ENCODE results near the gene CEP85. TPM values are rescaled to one million over a fixed set of nuclear protein-coding genes. Genes with fewer than 3 reads are reported as not detected.
A peak's percentile ranks its signal among the peaks of the same experiment; 100 is the strongest.

CEP85 gene
- total RNA-seq, 1 experiment from 2014 or later, result 37.2 TPM

GRCh38 chr1:26234644-26235370 is 807 bp downstream of the CEP85 start:
- Histone ChIP-seq H3K27ac (ENCODE audit: low read depth, low read length) (peak overlapping the region; percentile 68), H4K20me1 (ENCODE audit: insufficient read depth) (no peaks in the 10 kb centered on the region), H3K9me3 (ENCODE audit: control insufficient read depth in 1 of 2, insufficient read depth in 1 of 2, low read depth in 1 of 2, low read length in 2 of 2) (no peaks in the 10 kb centered on the region), H2AFZ (ENCODE audit: low read depth, low read length, poor library complexity, severe bottlenecking) (no peak overlapping the region), H3K9me2 (ENCODE audit: insufficient read depth) (no peaks in the 10 kb centered on the region), H3K4me2 (ENCODE audit: low read length) (peak overlapping the region; percentile 86), H3K4me1 (ENCODE audit: control insufficient read depth in 1 of 2, insufficient read depth in 2 of 2, low read length in 2 of 2) (peaks cover 21 to 38% of the 10 kb centered on the region in 2 experiments), H3K79me2 (ENCODE audit: insufficient read depth, low read length) (peaks cover 57% of the 10 kb centered on the region), H3K4me3 (replicated peaks in 1 of 2; ENCODE audit: low read depth in 1 of 2, low read length in 2 of 2) (peak overlapping the region; percentile 98), H3K27me3 (ENCODE audit: insufficient read depth, low read length) (no peaks in the 10 kb centered on the region), H3K9ac (ENCODE audit: low read length) (peak overlapping the region; percentile 92), H3K36me3 (ENCODE audit: control insufficient read depth in 1 of 2, insufficient read depth in 2 of 2, low read length in 2 of 2) (peaks cover under 1 to 4% of the 10 kb centered on the region in 2 experiments; a peak in 2 of 4 replicates)
- ATAC-seq (no peak), DNase-seq (ENCODE audit: low read depth, low spot score) (no peak)
- ChIA-PET CTCF (interaction anchor here (0.6 to 3.5 kb wide), 27 partner anchors 10 to 198 kb away, joined by 3 to 29 read pairs (median 6); partner anchors contain the start of genes CATSPER4, CNKSR1 and ZNF593), RAD21 (ENCODE audit: low non-redundant PET in 1 of 2, low total read pairs in 2 of 2, uncharacterized antibody in 2 of 2, unreplicated experiment in 2 of 2) (interaction anchor here in 1 of 2 experiments (0.7 to 1.4 kb wide), 2 partner anchors 65 to 67 kb away, joined by 3 to 6 read pairs; partner anchors contain the start of gene ZNF593), POLR2A (interaction anchor here (0.8 to 1.3 kb wide), 4 partner anchors 14 to 920 kb away, joined by 4 to 7 read pairs (median 4); partner anchors contain the start of genes CNKSR1 and SLC9A1)
- TF ChIP-seq POLR2AphosphoS5 (IDR thresholded peaks at IDR 0.05; ENCODE audit: low read depth, low read length) (peak; percentile 45; the same call in 1 of the 2 replicates), MAX (IDR thresholded peaks at IDR 0.05) (peak; percentile 76), ELF1 (IDR thresholded peaks at IDR 0.05; ENCODE audit: borderline replicate concordance, low read depth) (no peak), CTCF (IDR thresholded peaks at IDR 0.05 in 2 of 3, conservative IDR thresholded peaks at IDR 0.05 in 1 of 3; ENCODE audit: borderline replicate concordance in 1 of 3, insufficient read depth in 1 of 3, low read depth in 2 of 3, low read length in 2 of 3) (peak in 1 of 3 experiments; percentile 23; a peak in 1 of 6 replicates)
- intact Hi-C loops (cut with micrococcal nuclease), result loop anchor here (5.0 kb wide), 2 partner anchors 58 to 128 kb away; partner anchors contain the start of gene CNKSR1
- BruUV-seq (replicated peaks), result no TSS peak
